ENCODE data around the gene KIF6.

DNA sequence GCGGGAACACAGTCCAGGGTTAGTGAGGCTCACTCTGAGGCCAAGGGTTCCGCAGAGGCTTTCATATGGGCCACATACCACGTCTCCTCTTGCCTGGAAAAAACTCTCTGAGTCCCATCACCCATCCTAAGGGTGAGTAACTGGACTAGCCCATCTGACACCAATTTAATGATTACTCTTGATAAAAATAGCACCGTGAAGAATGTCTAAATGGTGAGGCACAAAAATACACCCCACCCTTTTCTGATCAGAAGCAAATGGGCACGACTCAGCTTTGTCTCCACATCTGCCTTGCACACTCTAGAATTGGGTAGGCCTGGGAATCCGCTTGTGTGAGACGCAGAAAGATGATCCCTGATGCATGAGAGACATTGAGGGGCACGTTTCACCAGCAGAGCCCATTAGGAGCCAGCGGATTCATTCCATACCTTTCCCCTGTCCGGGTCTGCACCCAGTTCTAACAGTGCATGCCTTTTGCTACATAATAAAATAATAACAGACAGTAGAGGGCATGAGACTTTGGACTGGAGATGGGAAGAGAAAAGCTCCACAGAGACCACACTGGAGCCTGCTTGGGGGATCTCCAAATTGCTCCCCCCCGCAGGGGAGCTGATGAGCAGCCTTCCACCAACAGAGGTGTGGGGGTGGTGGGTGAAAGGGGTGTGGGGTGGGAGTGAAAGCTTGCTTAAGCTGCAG lies 292.7 kb downstream of the KIF6 start:
- TF ChIP-seq GATA2 (IDR thresholded peaks at IDR 0.05; ENCODE audit: low read depth, low read length) (no peak), GATA3 (IDR thresholded peaks at IDR 0.05; ENCODE audit: low read depth, low read length) (no peak)

Data from SH-SY5Y (cell line).